ENCODE data around the gene TEX10.
"Not testable (repeated sequence)": the region's sequence is repeated elsewhere in the genome, so short reads cannot be mapped to it uniquely, and the experiment has no call there.

The TEX10 gene

GRCh38 chr9:100352727-100353505 is at the start of gene TEX10:
Gene TEX10 (minus strand): TSS chr9:100352942. CDS start chr9:100349363, 3,579 bp downstream.
- peak; percentile 40 for DNase-seq

- no peak for DNase-seq
Observed at GRCh38 chr9:100401042-100401441, 48.3 kb upstream of the TEX10 start.

GRCh38 chr9:100397529-100398266 is 45.0 kb upstream of the TEX10 start:
- no peak for DNase-seq

- no peak for DNase-seq
Observed at GRCh38 chr9:100396769-100397168, 44.0 kb upstream of the TEX10 start.

GRCh38 chr9:100394816-100395215 is 42.1 kb upstream of the TEX10 start:
- no peak for DNase-seq

GRCh38 chr9:100394032-100394695 is 41.4 kb upstream of the TEX10 start:
- no peak for DNase-seq

GRCh38 chr9:100392989-100393388 is 40.2 kb upstream of the TEX10 start:
- DNase-seq, result not testable (repeated sequence)

GRCh38 chr9:100379862-100380261 is 27.1 kb upstream of the TEX10 start:
- DNase-seq, result no peak

- DNase-seq, result no peak
Observed at GRCh38 chr9:100377015-100377414, 24.3 kb upstream of the TEX10 start.

GRCh38 chr9:100375658-100376057 is 22.9 kb upstream of the TEX10 start:
- DNase-seq, result no peak

GRCh38 chr9:100372648-100373047 is 19.9 kb upstream of the TEX10 start:
- DNase-seq, result no peak

GRCh38 chr9:100370064-100370723 is 17.5 kb upstream of the TEX10 start:
- DNase-seq, result no peak

- DNase-seq, result no peak
Observed at GRCh38 chr9:100368672-100369071, 15.9 kb upstream of the TEX10 start.

- no peak for DNase-seq
Observed at GRCh38 chr9:100366121-100366520, 13.4 kb upstream of the TEX10 start.

- DNase-seq, result no peak
Observed at GRCh38 chr9:100364013-100364412, 11.3 kb upstream of the TEX10 start.

- no peak for DNase-seq
Observed at GRCh38 chr9:100359057-100359456, 6.3 kb upstream of the TEX10 start.

GRCh38 chr9:100357501-100357900 is 4.8 kb upstream of the TEX10 start:
- no peak for DNase-seq

GRCh38 chr9:100355561-100355960 is 2.8 kb upstream of the TEX10 start:
- peak; percentile 82 for DNase-seq

- DNase-seq, result no peak
Observed at GRCh38 chr9:100354121-100354800, 1.5 kb upstream of the TEX10 start.

GRCh38 chr9:100352201-100352726 is 478 bp downstream of the TEX10 start:
- no peak for DNase-seq

- DNase-seq, result no peak
Observed at GRCh38 chr9:100351508-100351907, 1.2 kb downstream of the TEX10 start.

GRCh38 chr9:100350188-100350587 is 2.6 kb downstream of the TEX10 start:
- no peak for DNase-seq

Measured in NCI-H2029 treated with DMSO at 0.1 percent for 48 hours (cell line).